GM13977 (cell line): Measurements from ENCODE around the gene TJAP1.

Source experiments
- DNase-seq: peaks from one replicate; pipeline ENCODE4 v3.0.0; 2012; ENCODE audit warnings: low spot score
- CTCF ChIP-seq: IDR thresholded peaks from 2 replicates; pipeline ENCODE4 v1.5.1; 2012; ENCODE audit warnings: mild to moderate bottlenecking, control low read depth; ENCODE audit not compliant: insufficient read depth; ENCODE audit errors: extremely low read depth, missing control alignments
- in situ Hi-C: fragments of 300-500 bp; cut with MboI; formaldehyde crosslinking; loops from one replicate; pipeline ENCODE4 v1.12.0; 2022; ENCODE audit warnings: low sequenced_read_pairs, low pct_unique_long_range_greater_than_20kb, mixed read lengths, inconsistent platforms; ENCODE audit not compliant: unreplicated experiment

TJAP1 gene

GRCh38 chr6:43502666-43503065 is 25.3 kb downstream of the TJAP1 start:
- DNase-seq, result no peak
- in situ Hi-C loops, result loop anchor here (10.0 kb wide), 1 partner anchor 248 kb away; no protein-coding TSS in a partner anchor
- TF ChIP-seq CTCF, result no peak

GRCh38 chr6:43503443-43503842 is 26.1 kb downstream of the TJAP1 start:
- TF ChIP-seq CTCF, result no peak
- no peak for DNase-seq
- in situ Hi-C loops, result loop anchor here (10.0 kb wide), 1 partner anchor 249 kb away; no protein-coding TSS in a partner anchor

GRCh38 chr6:43504756-43505593 is 27.6 kb downstream of the TJAP1 start:
- TF ChIP-seq CTCF, result no peak
- DNase-seq, result no peak
- in situ Hi-C loops, result loop anchor here (10.0 kb wide), 1 partner anchor 250 kb away; no protein-coding TSS in a partner anchor

- TF ChIP-seq CTCF, result no peak
- DNase-seq, result no peak
- in situ Hi-C loops, result loop anchor here (10.0 kb wide), 1 partner anchor 251 kb away; no protein-coding TSS in a partner anchor
Observed at GRCh38 chr6:43505718-43506117, 28.3 kb downstream of the TJAP1 start.

GRCh38 chr6:43506171-43506570 is 28.8 kb downstream of the TJAP1 start:
- no peak for TF ChIP-seq CTCF
- in situ Hi-C loops, result loop anchor here (10.0 kb wide), 1 partner anchor 251 kb away; no protein-coding TSS in a partner anchor
- DNase-seq, result no peak

GRCh38 chr6:43506667-43507471 is 29.5 kb downstream of the TJAP1 start:
- peak; percentile 89 for DNase-seq
- TF ChIP-seq CTCF, result peak; percentile 90
- in situ Hi-C loops, result loop anchor here (10.0 kb wide), 1 partner anchor 252 kb away; no protein-coding TSS in a partner anchor
